ENCODE results near the gene ATF3.
A peak's percentile ranks its signal among the peaks of the same experiment; 100 is the strongest.

The ATF3 gene

GRCh38 chr1:212607206-212607912 lies 1.2 kb upstream of the ATF3 start:
- no peak for ATAC-seq
- TF ChIP-seq ZNF70 (CRISPR knock-in tag; IDR thresholded peaks at IDR 0.05): no peak
- TF ChIP-seq, protein P1, sequence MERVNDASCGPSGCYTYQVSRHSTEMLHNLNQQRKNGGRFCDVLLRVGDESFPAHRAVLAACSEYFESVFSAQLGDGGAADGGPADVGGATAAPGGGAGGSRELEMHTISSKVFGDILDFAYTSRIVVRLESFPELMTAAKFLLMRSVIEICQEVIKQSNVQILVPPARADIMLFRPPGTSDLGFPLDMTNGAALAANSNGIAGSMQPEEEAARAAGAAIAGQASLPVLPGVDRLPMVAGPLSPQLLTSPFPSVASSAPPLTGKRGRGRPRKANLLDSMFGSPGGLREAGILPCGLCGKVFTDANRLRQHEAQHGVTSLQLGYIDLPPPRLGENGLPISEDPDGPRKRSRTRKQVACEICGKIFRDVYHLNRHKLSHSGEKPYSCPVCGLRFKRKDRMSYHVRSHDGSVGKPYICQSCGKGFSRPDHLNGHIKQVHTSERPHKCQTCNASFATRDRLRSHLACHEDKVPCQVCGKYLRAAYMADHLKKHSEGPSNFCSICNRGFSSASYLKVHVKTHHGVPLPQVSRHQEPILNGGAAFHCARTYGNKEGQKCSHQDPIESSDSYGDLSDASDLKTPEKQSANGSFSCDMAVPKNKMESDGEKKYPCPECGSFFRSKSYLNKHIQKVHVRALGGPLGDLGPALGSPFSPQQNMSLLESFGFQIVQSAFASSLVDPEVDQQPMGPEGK (CRISPR knock-in tag; IDR thresholded peaks at IDR 0.05; ENCODE audit: borderline replicate concordance): no peak
- TF ChIP-seq TOX (CRISPR knock-in tag; IDR thresholded peaks at IDR 0.05; ENCODE audit: borderline replicate concordance): no peak
- TF ChIP-seq CSDC2 (CRISPR knock-in tag; IDR thresholded peaks at IDR 0.05): no peak
- no peak for TF ChIP-seq TSHZ2 (CRISPR knock-in tag; IDR thresholded peaks at IDR 0.05)
- TF ChIP-seq, protein P2, sequence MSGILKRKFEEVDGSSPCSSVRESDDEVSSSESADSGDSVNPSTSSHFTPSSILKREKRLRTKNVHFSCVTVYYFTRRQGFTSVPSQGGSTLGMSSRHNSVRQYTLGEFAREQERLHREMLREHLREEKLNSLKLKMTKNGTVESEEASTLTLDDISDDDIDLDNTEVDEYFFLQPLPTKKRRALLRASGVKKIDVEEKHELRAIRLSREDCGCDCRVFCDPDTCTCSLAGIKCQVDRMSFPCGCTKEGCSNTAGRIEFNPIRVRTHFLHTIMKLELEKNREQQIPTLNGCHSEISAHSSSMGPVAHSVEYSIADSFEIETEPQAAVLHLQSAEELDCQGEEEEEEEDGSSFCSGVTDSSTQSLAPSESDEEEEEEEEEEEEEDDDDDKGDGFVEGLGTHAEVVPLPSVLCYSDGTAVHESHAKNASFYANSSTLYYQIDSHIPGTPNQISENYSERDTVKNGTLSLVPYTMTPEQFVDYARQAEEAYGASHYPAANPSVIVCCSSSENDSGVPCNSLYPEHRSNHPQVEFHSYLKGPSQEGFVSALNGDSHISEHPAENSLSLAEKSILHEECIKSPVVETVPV (CRISPR knock-in tag; IDR thresholded peaks at IDR 0.05): no peak
- TF ChIP-seq, protein P3, sequence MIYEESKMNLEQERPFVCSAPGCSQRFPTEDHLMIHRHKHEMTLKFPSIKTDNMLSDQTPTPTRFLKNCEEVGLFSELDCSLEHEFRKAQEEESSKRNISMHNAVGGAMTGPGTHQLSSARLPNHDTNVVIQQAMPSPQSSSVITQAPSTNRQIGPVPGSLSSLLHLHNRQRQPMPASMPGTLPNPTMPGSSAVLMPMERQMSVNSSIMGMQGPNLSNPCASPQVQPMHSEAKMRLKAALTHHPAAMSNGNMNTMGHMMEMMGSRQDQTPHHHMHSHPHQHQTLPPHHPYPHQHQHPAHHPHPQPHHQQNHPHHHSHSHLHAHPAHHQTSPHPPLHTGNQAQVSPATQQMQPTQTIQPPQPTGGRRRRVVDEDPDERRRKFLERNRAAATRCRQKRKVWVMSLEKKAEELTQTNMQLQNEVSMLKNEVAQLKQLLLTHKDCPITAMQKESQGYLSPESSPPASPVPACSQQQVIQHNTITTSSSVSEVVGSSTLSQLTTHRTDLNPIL (CRISPR knock-in tag; IDR thresholded peaks at IDR 0.05; ENCODE audit: low read depth): no peak
- no peak for TF ChIP-seq ZFP30 (CRISPR knock-in tag; IDR thresholded peaks at IDR 0.05)

GRCh38 chr1:212607913-212608391 lies 609 bp upstream of the ATF3 start:
- TF ChIP-seq RARB (CRISPR knock-in tag; IDR thresholded peaks at IDR 0.05) (no peak), ARNTL (CRISPR knock-in tag; IDR thresholded peaks at IDR 0.05; ENCODE audit: borderline replicate concordance, low read depth) (no peak), TSHZ2 (CRISPR knock-in tag; IDR thresholded peaks at IDR 0.05) (no peak)
- TF ChIP-seq, protein P2 (CRISPR knock-in tag; IDR thresholded peaks at IDR 0.05): no peak
- peak; percentile 17 for ATAC-seq

- peak; percentile 53 for ATAC-seq
These were observed 569 bp downstream of the ATF3 start for GRCh38 chr1:212608959-212609700.

More at GRCh38 chr1:212608959-212609700, 569 bp downstream of the ATF3 start:
- TF ChIP-seq CSDC2 (CRISPR knock-in tag; IDR thresholded peaks at IDR 0.05): peak; percentile 8; the same call in 1 of the 2 replicates
- TF ChIP-seq, protein P2 (CRISPR knock-in tag; IDR thresholded peaks at IDR 0.05): peak; percentile 63; the same call in 1 of the 2 replicates
- TF ChIP-seq ESRRG (CRISPR knock-in tag; IDR thresholded peaks at IDR 0.05): no peak

All from SK-N-SH treated with all-trans-retinoic acid at 6 μM for 48 hours (cell line).